Fibroblast of the aortic adventitia (primary cell): ENCODE measurements around the gene TBL1X. TPM values are rescaled to one million over a fixed set of nuclear protein-coding genes. Genes with fewer than 3 reads are reported as not detected.

Experiments used
- DNase-seq: peaks from one replicate; pipeline ENCODE4 v3.0.0-alpha.2; 2010; ENCODE audit warnings: low read depth
- H3K4me3 ChIP-seq: 2 replicates; pipeline ENCODE4 v1.5.1; 2011; ENCODE audit warnings: low read depth, mild to moderate bottlenecking, control low read depth, low read length, moderate library complexity
- total RNA-seq: library from RNA; depleted of rRNA; stranded (reverse); fragments of >200 nt; gene quantifications from 2 replicates; pipeline ENCODE4 v1.2.3, GENCODE V29; 2012; ENCODE audit warnings: low replicate concordance
- TF ChIP-seq, protein P1 (sequence below): IDR thresholded peaks from 2 replicates; pipeline ENCODE4 v1.5.1; 2011; ENCODE audit warnings: mild to moderate bottlenecking, low read length, control low read depth, inconsistent platforms; ENCODE audit not compliant: insufficient read depth

TBL1X gene
- total RNA-seq, 1 donor: 15.6 TPM

DNA sequence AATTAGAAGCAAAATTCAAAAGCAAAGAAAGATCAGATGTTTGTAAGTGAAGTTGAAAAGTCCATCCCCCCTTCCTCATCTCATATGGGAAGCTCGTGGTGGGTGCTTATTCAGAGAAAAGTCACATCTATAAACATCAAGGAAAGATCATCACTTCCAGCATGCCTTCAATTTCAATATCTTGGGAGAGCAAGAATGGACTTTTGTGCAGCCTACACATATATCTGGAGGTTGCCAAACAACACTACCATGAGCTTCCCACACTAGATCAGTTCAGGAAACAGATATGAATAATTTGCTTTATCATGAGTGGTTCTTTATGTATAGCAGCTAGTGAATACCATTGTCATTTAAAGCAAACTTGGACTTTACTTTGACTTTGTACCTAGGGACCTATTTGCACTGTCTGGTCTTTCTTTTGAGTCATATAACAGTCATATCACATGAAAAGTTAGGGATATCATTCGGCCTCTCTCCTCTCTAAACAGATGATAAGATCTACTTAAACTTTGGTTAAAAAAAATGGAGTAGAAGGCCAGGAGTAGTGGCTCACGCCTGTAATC is 5.6 kb upstream of the TBL1X start:
- no peak overlapping the region for H3K4me3 ChIP-seq
- TF ChIP-seq, protein P1, sequence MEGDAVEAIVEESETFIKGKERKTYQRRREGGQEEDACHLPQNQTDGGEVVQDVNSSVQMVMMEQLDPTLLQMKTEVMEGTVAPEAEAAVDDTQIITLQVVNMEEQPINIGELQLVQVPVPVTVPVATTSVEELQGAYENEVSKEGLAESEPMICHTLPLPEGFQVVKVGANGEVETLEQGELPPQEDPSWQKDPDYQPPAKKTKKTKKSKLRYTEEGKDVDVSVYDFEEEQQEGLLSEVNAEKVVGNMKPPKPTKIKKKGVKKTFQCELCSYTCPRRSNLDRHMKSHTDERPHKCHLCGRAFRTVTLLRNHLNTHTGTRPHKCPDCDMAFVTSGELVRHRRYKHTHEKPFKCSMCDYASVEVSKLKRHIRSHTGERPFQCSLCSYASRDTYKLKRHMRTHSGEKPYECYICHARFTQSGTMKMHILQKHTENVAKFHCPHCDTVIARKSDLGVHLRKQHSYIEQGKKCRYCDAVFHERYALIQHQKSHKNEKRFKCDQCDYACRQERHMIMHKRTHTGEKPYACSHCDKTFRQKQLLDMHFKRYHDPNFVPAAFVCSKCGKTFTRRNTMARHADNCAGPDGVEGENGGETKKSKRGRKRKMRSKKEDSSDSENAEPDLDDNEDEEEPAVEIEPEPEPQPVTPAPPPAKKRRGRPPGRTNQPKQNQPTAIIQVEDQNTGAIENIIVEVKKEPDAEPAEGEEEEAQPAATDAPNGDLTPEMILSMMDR: no peak

GRCh38 chrX:9461087-9461486 is 3.8 kb upstream of the TBL1X start:
- H3K4me3 ChIP-seq: no peak overlapping the region
- no peak for DNase-seq
- TF ChIP-seq, protein P1: no peak

More for the DNA sequence above, 5.6 kb upstream of the TBL1X start:
- no peak for DNase-seq

DNA sequence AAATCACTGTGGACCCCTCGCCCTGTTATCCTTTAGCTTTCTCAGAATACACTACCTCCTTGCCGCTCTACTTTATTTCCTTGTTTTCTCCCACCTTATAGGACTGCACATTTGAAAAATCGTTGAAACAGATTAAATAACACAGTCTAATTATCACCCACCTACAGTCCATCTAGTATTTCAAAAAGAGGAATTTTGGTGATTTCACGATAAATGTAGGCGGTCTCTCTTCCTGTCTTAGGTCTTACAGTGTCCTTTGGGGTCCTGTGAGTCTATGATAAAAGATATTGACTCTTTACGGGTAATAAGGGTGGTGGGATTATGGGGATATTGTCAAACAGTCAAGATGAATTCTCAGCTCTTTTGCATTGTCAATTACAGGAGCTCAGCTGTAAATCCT is 2.4 kb upstream of the TBL1X start:
- no peak for DNase-seq
- TF ChIP-seq, protein P1: no peak
- H3K4me3 ChIP-seq: no peak overlapping the region

GRCh38 chrX:9465380-9466123 is 694 bp downstream of the TBL1X start:
- TF ChIP-seq, protein P1: no peak
- H3K4me3 ChIP-seq: peak overlapping the region; percentile 68
- no peak for DNase-seq

DNA sequence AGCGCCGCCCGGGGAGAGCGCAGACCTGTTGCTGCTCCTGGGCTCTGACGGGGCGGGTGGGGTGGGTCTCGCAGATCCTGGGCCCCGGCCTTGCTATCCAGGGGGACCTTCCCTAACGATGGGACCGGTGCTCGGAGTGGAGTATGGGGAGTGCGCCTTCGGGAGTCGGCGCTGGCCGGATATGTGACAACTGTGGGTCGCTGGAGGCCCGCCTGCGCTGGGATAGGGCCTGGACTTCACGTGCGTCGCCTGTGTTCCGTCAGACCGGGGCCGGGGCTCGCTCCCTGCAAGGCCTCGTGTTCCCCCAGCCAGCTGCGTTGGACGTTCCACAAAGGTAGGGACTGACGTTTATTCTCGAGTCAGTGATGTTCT is 1.3 kb downstream of the TBL1X start:
- DNase-seq: no peak
- TF ChIP-seq, protein P1: no peak

DNA sequence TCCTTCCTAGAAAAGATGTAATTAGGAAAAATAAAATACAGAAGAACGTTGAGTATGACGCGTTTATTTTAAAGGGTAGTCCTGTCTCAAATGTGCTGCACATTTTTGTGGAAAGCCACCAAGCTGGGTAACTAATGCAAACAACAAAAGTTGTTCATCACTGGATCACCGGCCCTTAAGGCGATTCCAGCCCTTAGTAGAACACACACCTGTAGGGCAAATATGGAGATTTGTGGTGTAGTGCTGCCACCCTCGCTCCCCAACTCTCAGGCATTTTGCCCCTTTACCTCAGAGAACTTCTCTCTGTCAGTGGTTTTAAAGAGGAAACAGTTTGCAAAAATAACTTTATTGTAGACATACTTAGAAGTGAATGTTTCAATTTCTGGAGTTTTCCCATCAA is 1.9 kb downstream of the TBL1X start:
- TF ChIP-seq, protein P1: no peak
- no peak for DNase-seq

More for the DNA sequence above, 1.3 kb downstream of the TBL1X start:
- H3K4me3 ChIP-seq: peak overlapping the region; percentile 68

GRCh38 chrX:9467146-9467545 is 2.3 kb downstream of the TBL1X start:
- DNase-seq: no peak
- TF ChIP-seq, protein P1: no peak
- no peak overlapping the region for H3K4me3 ChIP-seq

More for the DNA sequence above, 1.9 kb downstream of the TBL1X start:
- peak overlapping the region; percentile 68 for H3K4me3 ChIP-seq
